Neural cell (in vitro differentiated cells): Measurements from ENCODE around the gene SERPINE1. TPM values are rescaled to one million over a fixed set of nuclear protein-coding genes. Genes with fewer than 3 reads are reported as not detected.
"Not testable (repeated sequence)": the region's sequence is repeated elsewhere in the genome, so short reads cannot be mapped to it uniquely, and the experiment has no call there.

ENCODE experiments used
- H2AFZ ChIP-seq: fragments of 200-600, 300-800 bp; sonication (generic), shearing (Covaris generic); 2 replicates; pipeline ENCODE4 v1.6.0; 2014; ENCODE audit warnings: low read depth, mild to moderate bottlenecking, antibody characterized with exemption, low read length, moderate library complexity
- H3F3A ChIP-seq: fragments of 200-600 bp; shearing (Covaris generic); 2 replicates; pipeline ENCODE4 v1.6.1; 2016; ENCODE audit warnings: mild to moderate bottlenecking, moderate library complexity, mixed read lengths, antibody characterized with exemption, low read length; ENCODE audit not compliant: insufficient read depth, poor library complexity, severe bottlenecking
- H3K27ac ChIP-seq: fragments of 200-600, 300-800 bp; sonication (generic), shearing (Covaris generic); 2 replicates; pipeline ENCODE4 v1.5.1; 2014; ENCODE audit warnings: mild to moderate bottlenecking, low read length, moderate library complexity
- H3K27me3 ChIP-seq: fragments of 300-800, 200-600 bp; sonication (generic), shearing (Covaris generic); 2 replicates; pipeline ENCODE4 v1.6.0; 2014; ENCODE audit warnings: mild to moderate bottlenecking, low read depth, low read length, moderate library complexity; ENCODE audit not compliant: insufficient read depth
- H3K36me3 ChIP-seq: fragments of 300-800, 200-600 bp; sonication (generic), shearing (Covaris generic); 2 replicates; pipeline ENCODE4 v1.5.1; 2014; ENCODE audit warnings: mild to moderate bottlenecking, antibody characterized with exemption, low read length, moderate library complexity; ENCODE audit not compliant: insufficient read depth
- H3K4me2 ChIP-seq: fragments of 300-800, 200-600 bp; sonication (generic), shearing (Covaris generic); 2 replicates; pipeline ENCODE4 v1.6.0; 2014; ENCODE audit warnings: mild to moderate bottlenecking, low read length
- H3K4me3 ChIP-seq: fragments of 300-800, 200-600 bp; sonication (generic), shearing (Covaris generic); 2 replicates; pipeline ENCODE4 v1.5.1; 2014; ENCODE audit warnings: mild to moderate bottlenecking, low read length, moderate library complexity
- H3K79me2 ChIP-seq: fragments of 200-600 bp; shearing (Covaris generic); replicated peaks from 2 replicates; pipeline ENCODE4 v1.6.0; 2014; ENCODE audit warnings: mild to moderate bottlenecking, low read length, moderate library complexity; ENCODE audit not compliant: insufficient read depth
- H3K9ac ChIP-seq: fragments of 300-800, 200-600 bp; sonication (generic), shearing (Covaris generic); 2 replicates; pipeline ENCODE4 v1.6.1; 2016; ENCODE audit warnings: mild to moderate bottlenecking, low read length, mixed read lengths
- H3K9me2 ChIP-seq: fragments of 200-600 bp; shearing (Covaris generic); 2 replicates; pipeline ENCODE4 v1.6.1; 2016; ENCODE audit warnings: mild to moderate bottlenecking, low read length, mixed read lengths; ENCODE audit not compliant: insufficient read depth
- H3K9me3 ChIP-seq: fragments of 200-600, 300-800 bp; sonication (generic), shearing (Covaris generic); 2 replicates; pipeline ENCODE4 v1.6.1; 2016; ENCODE audit warnings: mild to moderate bottlenecking, mixed run types, low read length, moderate library complexity, mixed read lengths
- H4K20me1 ChIP-seq: fragments of 200-600 bp; shearing (Covaris generic); 2 replicates; pipeline ENCODE4 v1.6.1; 2016; ENCODE audit warnings: mild to moderate bottlenecking, mixed run types; ENCODE audit not compliant: insufficient read depth
- EP300 ChIP-seq: fragments of 450-650 bp; conservative IDR thresholded peaks from 2 replicates; pipeline ENCODE4 v1.6.1; 2014; ENCODE audit warnings: antibody characterized with exemption, mild to moderate bottlenecking, moderate library complexity; ENCODE audit not compliant: poor library complexity, severe bottlenecking
- MXI1 ChIP-seq: fragments of 450-650 bp; conservative IDR thresholded peaks from 2 replicates; pipeline ENCODE4 v1.6.1; 2014; ENCODE audit warnings: antibody characterized with exemption, mild to moderate bottlenecking; ENCODE audit not compliant: poor library complexity, severe bottlenecking
- RAD21 ChIP-seq: fragments of 450-650 bp; conservative IDR thresholded peaks from 2 replicates; pipeline ENCODE4 v1.6.1; 2014; ENCODE audit warnings: antibody characterized with exemption, mild to moderate bottlenecking, moderate library complexity
- REST ChIP-seq: IDR thresholded peaks from 2 replicates; pipeline ENCODE4 v1.6.1; 2012; ENCODE audit warnings: borderline replicate concordance
- SMC3 ChIP-seq: fragments of 450-650 bp; conservative IDR thresholded peaks from 2 replicates; pipeline ENCODE4 v1.6.1; 2014; ENCODE audit warnings: antibody characterized with exemption, mild to moderate bottlenecking, moderate library complexity; ENCODE audit not compliant: poor library complexity
- TAF1 ChIP-seq: IDR thresholded peaks from 2 replicates; pipeline ENCODE4 v1.6.1; 2012; ENCODE audit warnings: low read depth
- polyA plus RNA-seq: library from polyadenylated mRNA; depleted of rRNA; stranded (reverse); fragments of >200 nt; gene quantifications from 2 replicates; pipeline ENCODE4 v1.2.3, GENCODE V29; 2014

The SERPINE1 gene
- polyA plus RNA-seq, 1 donor from 2014 or later = 0.12 TPM

- Histone ChIP-seq H3K4me3 (no peak overlapping the region), H3K9me2 (no peaks in the 10 kb centered on the region), H3F3A (no peaks in the 10 kb centered on the region), H3K9me3 (no peaks in the 10 kb centered on the region), H3K27me3 (no peaks in the 10 kb centered on the region), H3K79me2 (no peaks in the 10 kb centered on the region), H3K4me2 (no peak overlapping the region), H4K20me1 (no peaks in the 10 kb centered on the region), H3K9ac (no peak overlapping the region), H2AFZ (no peak overlapping the region), H3K27ac (no peak overlapping the region), H3K36me3 (no peaks in the 10 kb centered on the region)
- no peak for TF ChIP-seq SMC3
- no peak for TF ChIP-seq TAF1
- no peak for TF ChIP-seq MXI1
- no peak for TF ChIP-seq EP300
- TF ChIP-seq RAD21 = no peak
Observed at GRCh38 chr7:101100858-101101847, 25.8 kb upstream of the SERPINE1 start.

- TF ChIP-seq REST = no peak
- no peak overlapping the region for H3K4me3 ChIP-seq
Observed at GRCh38 chr7:101102026-101102425, 24.9 kb upstream of the SERPINE1 start.

GRCh38 chr7:101103701-101104100 lies 23.2 kb upstream of the SERPINE1 start:
- H3F3A ChIP-seq, H4K20me1 ChIP-seq, H3K36me3 ChIP-seq, H3K9ac ChIP-seq, H3K9me3 ChIP-seq, H3K9me2 ChIP-seq, H3K27me3 ChIP-seq, H3K79me2 ChIP-seq, H3K27ac ChIP-seq, H2AFZ ChIP-seq, H3K4me2 ChIP-seq, H3K4me3 ChIP-seq: not testable (repeated sequence)

More at GRCh38 chr7:101102026-101102425, 24.9 kb upstream of the SERPINE1 start:
- Histone ChIP-seq H3K27ac (no peak overlapping the region), H3K27me3 (no peaks in the 10 kb centered on the region), H4K20me1 (no peaks in the 10 kb centered on the region), H3F3A (no peaks in the 10 kb centered on the region), H3K9me2 (no peaks in the 10 kb centered on the region), H3K36me3 (no peaks in the 10 kb centered on the region), H3K9ac (no peak overlapping the region), H3K9me3 (no peaks in the 10 kb centered on the region), H2AFZ (no peak overlapping the region), H3K79me2 (no peaks in the 10 kb centered on the region), H3K4me2 (no peak overlapping the region)
